ENCODE data around the gene SLC11A1.

Gene SLC11A1, protein sequence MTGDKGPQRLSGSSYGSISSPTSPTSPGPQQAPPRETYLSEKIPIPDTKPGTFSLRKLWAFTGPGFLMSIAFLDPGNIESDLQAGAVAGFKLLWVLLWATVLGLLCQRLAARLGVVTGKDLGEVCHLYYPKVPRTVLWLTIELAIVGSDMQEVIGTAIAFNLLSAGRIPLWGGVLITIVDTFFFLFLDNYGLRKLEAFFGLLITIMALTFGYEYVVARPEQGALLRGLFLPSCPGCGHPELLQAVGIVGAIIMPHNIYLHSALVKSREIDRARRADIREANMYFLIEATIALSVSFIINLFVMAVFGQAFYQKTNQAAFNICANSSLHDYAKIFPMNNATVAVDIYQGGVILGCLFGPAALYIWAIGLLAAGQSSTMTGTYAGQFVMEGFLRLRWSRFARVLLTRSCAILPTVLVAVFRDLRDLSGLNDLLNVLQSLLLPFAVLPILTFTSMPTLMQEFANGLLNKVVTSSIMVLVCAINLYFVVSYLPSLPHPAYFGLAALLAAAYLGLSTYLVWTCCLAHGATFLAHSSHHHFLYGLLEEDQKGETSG

GRCh38 chr2:218381916-218382366 lies at the start of gene SLC11A1:
TSS of gene SLC11A1 (plus strand) at chr2:218382273. CDS start at chr2:218382369, 96 bp downstream.
- DNase-seq (ENCODE audit: low read depth): no peak

GRCh38 chr2:218332288-218332687 lies 49.8 kb upstream of the SLC11A1 start:
- no peak for DNase-seq (ENCODE audit: low read depth)

DNA sequence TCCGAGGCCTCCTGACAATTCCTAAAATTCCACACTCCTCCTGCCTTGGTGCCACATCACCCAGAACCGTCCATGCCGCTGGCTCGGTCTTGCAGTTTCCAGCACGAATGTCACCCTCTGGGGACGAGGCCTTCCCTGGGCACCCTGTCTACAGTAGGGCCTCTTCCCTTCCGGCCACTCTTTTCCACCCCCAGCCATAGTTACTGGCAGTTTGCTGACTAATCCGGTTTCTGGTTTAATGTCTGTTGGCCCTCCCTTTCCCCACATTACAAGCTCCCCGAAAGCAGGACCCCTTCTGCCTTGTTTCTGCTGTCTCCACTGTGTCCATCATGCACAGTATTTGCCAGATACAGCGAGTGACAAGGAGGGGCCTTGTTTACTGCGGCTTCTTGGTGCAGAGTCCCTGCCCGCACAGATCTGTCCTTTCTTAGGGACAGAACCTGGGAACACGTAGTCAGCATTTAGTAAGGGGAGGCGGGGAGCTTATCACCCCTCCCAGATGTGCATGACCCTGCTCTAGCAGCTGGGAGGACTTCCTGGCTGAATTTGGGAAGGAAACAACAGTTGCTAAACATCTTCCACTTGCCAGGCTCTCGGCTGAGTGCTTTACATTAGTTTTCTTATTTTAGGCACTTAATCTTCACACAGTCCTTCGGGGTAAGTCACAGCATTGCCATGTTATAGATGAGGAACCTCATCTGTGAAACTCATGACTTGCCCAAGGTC lies 49.0 kb upstream of the SLC11A1 start:
- no peak for DNase-seq (ENCODE audit: low read depth)

DNA sequence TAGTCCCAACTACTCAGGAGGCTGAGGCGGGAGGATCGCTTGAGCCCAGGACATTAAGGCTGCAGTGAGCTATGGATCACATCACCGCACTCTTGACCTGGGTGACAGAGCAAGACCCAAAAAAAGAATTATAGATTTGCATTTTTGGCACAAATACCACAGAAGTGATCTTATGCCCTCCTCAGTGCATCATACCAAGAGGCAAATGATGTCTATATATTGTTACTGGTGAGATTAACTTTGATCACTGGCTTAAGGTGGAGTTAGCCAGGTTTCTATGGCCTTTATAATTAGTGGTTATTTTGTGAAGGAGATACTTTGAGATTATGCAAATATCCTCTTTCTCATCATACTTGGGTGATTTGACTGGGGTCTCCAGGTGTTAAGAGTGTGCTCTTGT lies 47.5 kb upstream of the SLC11A1 start:
- DNase-seq (ENCODE audit: low read depth): no peak

- no peak for DNase-seq (ENCODE audit: low read depth)
Observed at GRCh38 chr2:218340656-218341055, 41.4 kb upstream of the SLC11A1 start.

- DNase-seq (ENCODE audit: low read depth): no peak
Observed at GRCh38 chr2:218341381-218341780, 40.7 kb upstream of the SLC11A1 start.

- no peak for DNase-seq (ENCODE audit: low read depth)
Observed at GRCh38 chr2:218342837-218343236, 39.2 kb upstream of the SLC11A1 start.

DNA sequence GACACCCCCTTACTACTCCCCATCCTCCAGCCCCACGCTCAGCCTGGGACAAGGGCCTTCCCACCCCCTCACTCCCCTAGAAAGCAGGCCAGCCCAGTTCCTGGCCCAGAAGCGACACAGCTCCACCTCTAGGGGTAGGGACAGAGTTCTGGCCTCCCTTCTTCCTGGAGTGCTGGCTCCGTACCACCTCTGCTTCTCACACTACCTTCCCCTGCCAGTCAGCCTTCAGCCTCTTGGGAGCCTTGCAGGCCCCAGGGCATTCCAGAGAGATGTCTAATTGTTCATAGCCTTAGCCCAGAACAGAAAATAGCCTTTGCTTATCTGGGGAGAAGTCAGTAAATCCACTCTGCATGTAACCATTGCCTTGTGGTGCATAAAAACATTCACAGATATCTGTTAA lies 38.5 kb upstream of the SLC11A1 start:
- peak; percentile 42 for DNase-seq (ENCODE audit: low read depth)

DNA sequence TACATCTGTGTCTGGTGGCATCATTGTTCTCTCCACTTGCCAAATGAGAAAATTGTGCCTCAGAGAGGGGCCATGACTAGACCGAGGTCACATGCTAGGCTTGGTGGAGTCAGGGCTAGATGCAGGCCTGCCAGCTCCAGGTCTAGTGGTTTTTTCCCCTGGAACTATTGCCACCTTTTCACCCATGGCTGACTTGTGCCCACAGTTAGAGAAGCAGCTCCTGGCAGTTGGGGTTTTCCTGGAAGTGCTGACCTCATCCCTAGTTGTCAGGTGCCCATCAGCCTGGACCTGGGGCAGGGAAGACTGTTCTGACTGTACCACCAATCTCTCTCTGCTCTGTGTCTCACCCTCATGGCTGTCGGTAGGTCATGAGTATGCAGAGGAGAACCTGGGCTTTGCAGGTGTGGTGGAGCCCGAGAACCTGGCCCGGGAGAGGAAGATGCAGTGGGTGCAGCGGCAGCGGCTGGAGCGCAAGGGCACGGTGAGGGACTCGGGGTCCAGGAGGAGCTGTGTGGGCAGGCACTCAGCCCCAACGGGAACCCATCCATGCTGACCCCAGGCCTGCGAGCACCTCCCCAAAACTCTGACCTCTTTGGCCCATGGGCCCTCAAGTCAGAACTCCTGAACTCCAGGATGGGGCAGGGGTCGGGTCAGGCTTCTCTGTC lies 37.9 kb upstream of the SLC11A1 start:
- no peak for DNase-seq (ENCODE audit: low read depth)

DNA sequence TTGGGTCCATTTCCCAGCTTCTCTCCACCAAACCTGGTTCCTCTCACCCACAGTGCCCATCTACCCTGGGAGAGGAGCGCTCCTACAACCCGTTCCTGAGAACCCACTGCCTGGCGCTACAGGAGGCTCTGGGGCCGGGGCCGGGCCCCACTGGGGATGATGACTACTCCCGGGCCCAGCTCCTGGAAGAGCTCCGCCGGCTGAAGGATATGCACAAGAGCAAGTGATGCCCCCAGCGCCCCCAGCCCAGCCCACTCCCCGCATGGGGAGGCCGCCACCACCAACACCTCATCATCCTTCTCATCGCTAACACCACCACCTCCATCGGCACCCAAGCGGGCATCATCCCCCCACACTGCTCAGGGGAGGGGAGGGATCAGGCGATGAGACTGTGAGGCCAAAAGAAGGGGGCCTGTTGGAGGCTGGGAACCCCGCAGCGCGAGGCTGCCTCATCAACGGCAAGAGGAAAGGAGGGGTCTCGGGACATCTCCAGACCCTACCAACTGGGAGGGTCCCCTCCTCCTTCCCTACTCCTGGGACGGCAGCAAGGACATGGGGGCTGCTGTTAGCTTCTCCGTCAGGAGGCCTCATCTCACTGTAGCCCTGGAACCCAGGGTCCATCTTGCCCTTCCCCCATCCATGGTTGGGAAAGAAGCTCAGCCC lies 37.2 kb upstream of the SLC11A1 start:
- no peak for DNase-seq (ENCODE audit: low read depth)

DNA sequence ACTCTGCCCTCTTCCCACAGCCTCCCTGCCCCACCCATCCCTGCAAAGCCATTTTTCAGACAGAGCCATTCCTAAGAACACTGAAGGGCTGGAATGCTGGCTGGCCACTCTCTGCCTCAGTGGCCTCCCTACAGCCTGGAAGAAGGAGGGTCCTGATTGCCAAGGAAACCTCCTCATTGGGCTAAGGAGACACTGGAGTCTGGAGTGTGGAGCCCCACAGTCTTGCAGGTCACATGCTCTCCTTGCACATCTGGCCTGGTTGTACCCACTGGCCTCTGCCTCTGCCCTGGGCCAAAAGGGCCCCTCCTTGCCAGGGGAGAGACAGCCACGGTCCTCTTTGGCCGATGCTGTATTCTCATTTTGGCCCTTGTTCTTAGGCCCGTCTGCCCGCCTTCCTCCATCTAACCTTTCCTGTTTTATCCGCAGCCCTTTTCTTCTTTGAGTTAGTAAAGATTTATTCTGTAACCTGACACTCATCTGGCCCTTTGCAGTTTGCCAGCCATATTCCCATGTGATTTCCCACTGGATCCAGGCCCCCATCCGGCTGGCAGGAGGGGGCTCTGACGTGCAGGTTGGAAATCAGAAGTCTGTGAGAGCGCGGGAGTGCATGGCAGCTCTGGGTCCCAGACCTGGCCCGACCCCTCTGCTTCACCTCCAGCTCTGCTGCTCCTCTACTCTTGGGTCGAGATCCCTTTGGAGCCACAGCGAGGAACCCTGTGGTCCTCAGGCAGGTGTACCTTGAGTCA lies 36.4 kb upstream of the SLC11A1 start:
- DNase-seq (ENCODE audit: low read depth): no peak

GRCh38 chr2:218347172-218347571 lies 34.9 kb upstream of the SLC11A1 start:
- no peak for DNase-seq (ENCODE audit: low read depth)

- no peak for DNase-seq (ENCODE audit: low read depth)
Observed at GRCh38 chr2:218354045-218354444, 28.0 kb upstream of the SLC11A1 start.

GRCh38 chr2:218354850-218355443 lies 27.1 kb upstream of the SLC11A1 start:
- DNase-seq (ENCODE audit: low read depth): no peak

DNA sequence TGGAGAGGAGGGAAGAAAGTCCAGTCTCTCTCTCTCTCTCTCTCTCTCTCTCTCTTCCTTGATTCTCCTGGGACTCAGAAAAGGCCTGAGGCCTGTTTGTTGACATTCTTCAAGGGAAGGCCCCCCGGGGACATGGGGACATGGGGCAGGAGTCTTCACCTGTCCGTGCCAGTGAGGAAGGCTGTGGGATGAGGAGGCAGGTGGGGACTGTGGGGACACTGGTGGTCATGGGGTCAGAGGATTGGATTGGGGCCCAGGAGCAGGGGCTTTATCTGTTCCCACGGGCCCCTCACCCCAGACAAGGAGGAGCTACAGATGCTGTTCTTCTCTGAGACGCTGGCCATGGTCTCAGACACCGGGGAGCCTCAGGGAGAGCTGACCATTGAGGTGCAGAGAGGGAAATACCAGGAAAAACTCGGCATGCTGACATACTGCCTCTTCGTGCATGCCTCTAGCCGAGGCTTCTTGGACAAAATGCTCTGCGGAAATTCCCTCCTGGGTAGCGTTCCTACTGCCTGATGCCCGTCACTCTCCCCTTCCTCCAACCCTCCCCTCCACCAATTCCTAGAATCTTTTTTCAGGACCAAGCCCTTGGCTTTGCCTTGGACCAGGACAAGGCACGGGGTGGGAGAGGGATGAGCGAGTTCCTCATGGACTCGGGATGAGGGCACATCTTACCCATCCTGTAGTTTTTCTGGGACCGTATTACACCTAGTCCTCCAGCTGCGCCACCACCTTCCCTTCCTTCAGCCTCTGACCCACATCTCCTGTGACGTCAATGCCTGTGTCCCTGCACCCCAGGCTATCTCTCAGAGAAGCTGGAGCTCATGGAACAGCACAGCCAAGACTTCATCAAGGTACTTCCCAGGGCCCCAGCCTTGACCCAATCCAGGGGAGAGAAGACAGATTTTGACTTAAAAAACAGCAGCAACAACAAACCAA lies 24.6 kb upstream of the SLC11A1 start:
- no peak for DNase-seq (ENCODE audit: low read depth)

GRCh38 chr2:218360453-218360852 lies 21.6 kb upstream of the SLC11A1 start:
- no peak for DNase-seq (ENCODE audit: low read depth)

DNA sequence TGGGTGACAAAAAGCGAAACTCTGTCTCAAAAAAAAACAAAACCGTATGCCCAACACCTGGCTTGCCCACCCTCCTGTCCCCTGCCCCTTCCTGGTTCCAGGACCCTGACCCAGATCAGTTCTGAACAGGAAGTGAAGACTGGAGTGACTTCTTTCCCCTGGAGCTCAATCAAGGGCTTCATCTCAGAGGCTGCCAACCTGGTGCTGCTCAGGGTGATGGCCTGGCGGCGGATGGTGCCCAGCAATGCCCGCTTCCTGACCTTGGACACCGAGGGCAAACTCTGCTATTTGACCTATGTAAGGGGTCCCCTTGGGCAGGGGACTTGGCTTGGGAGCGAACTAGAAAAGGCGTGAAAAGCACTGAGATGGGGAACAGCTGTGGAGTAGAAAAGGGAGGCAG lies 19.5 kb upstream of the SLC11A1 start:
- no peak for DNase-seq (ENCODE audit: low read depth)

GRCh38 chr2:218363736-218364135 lies 18.3 kb upstream of the SLC11A1 start:
- no peak for DNase-seq (ENCODE audit: low read depth)

DNA sequence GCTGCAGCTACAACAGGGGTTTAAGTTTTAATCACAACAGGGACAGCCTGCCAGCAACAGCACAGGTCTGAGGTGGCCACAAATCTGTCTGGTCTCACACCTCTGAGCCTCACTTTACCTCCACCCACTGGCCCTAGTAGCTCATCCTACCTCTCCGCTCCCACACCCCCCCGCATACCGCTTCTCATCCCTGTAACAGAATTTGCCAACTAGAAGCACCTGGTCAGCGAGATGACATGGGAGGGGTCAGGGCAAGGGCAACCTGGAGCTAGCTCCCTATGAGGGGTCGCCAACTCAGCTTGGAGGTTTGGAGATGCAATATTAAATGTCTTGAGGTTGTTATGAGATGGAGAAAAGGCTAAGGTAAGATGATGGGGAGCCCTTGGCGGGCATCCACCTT lies 17.9 kb upstream of the SLC11A1 start:
- DNase-seq (ENCODE audit: low read depth): no peak

Measured in ELR (cell line).